Endothelial cell of umbilical vein (primary cell): Measurements from ENCODE around the gene ADRM1.

Experiments
- CTCF ChIP-seq, 2 donors: IDR thresholded peaks; 1 replicate in 1 of 2; 2 replicates in 1 of 2; pipeline ENCODE4 v1.5.1; 2011; ENCODE audit warnings: low read length in 2 of 2, mild to moderate bottlenecking in 2 of 2, moderate library complexity in 2 of 2, control low read depth in 1 of 2, inconsistent platforms in 1 of 2, low read depth in 1 of 2; ENCODE audit not compliant: insufficient read depth in 1 of 2; ENCODE audit errors: extremely low read depth in 1 of 2
- POLR2A ChIP-seq: IDR thresholded peaks from 2 replicates; pipeline ENCODE4 v1.6.1; 2012; ENCODE audit warnings: low read depth, mild to moderate bottlenecking, control low read depth, low read length

- TF ChIP-seq CTCF (IDR thresholded peaks at IDR 0.05; ENCODE audit: extremely low read depth in 1 of 2, insufficient read depth in 1 of 2, low read depth in 1 of 2, low read length in 2 of 2) (no peak), POLR2A (no peak)
Observed at GRCh38 chr20:62306414-62307187, 3.8 kb downstream of the ADRM1 start.
